BJ (cell line): Measurements from ENCODE around the gene GPR78. TPM values are rescaled to one million over a fixed set of nuclear protein-coding genes. Genes with fewer than 3 reads are reported as not detected.

Source experiments
- CTCF ChIA-PET: fragments of 350-600 bp; formaldehyde crosslinking; extraction: SDS; loops from one replicate; lab custom pipeline; 2021; ENCODE audit warnings: antibody characterized with exemption, inconsistent platforms; lab: Yijun Ruan, JAX
- POLR2A ChIA-PET: fragments of 300-600 bp; sonication (Branson Sonifier 250); formaldehyde crosslinking; extraction: SDS; loops from one replicate; lab custom pipeline; 2021; ENCODE audit warnings: antibody characterized with exemption; lab: Charles Lee
- DNase-seq: peaks from one replicate; pipeline ENCODE4 v3.0.0-alpha.2; 2011; ENCODE audit warnings: low read depth
- H3K27me3 ChIP-seq: 2 replicates; pipeline ENCODE4 v1.6.0; 2011; ENCODE audit warnings: low read length; ENCODE audit not compliant: control insufficient read depth, insufficient read depth
- H3K36me3 ChIP-seq: 2 replicates; pipeline ENCODE4 v1.5.1; 2011; ENCODE audit warnings: low read length; ENCODE audit not compliant: control insufficient read depth, insufficient read depth
- H3K4me3 ChIP-seq: 2 replicates; pipeline ENCODE4 v1.5.1; 2011; ENCODE audit warnings: low read depth, mild to moderate bottlenecking, control low read depth, low read length
- CTCF ChIP-seq: IDR thresholded peaks from 2 replicates; pipeline ENCODE4 v1.5.1; 2011; ENCODE audit warnings: low read depth, mild to moderate bottlenecking, control low read depth, inconsistent platforms, low read length, moderate library complexity; ENCODE audit not compliant: insufficient read depth
- polyA plus RNA-seq: library from polyadenylated mRNA; depleted of rRNA; stranded (reverse); fragments of >200 nt; gene quantifications from 2 replicates; pipeline ENCODE4 v1.2.3, GENCODE V29; 2011

The GPR78 gene
- polyA plus RNA-seq, 1 experiment = 0.82 TPM

GRCh38 chr4:8577046-8577445, 3.1 kb upstream of the GPR78 start:
- ChIA-PET CTCF (interaction anchor here (1.0 kb wide), 1 partner anchor 109 kb away, joined by 3 read pairs; no protein-coding TSS in a partner anchor), POLR2A (no interaction called here)
- Histone ChIP-seq H3K4me3 (no peak overlapping the region), H3K27me3 (peaks cover 16% of the 10 kb centered on the region), H3K36me3 (no peaks in the 10 kb centered on the region)
- TF ChIP-seq CTCF = no peak
- DNase-seq = no peak

GRCh38 chr4:8577972-8578371, 2.2 kb upstream of the GPR78 start:
- DNase-seq = no peak
- H3K27me3 ChIP-seq = peaks cover 21% of the 10 kb centered on the region
- CTCF ChIA-PET = interaction anchor here (1.0 kb wide), 1 partner anchor 109 kb away, joined by 3 read pairs; no protein-coding TSS in a partner anchor
- POLR2A ChIA-PET = no interaction called here
- no peak overlapping the region for H3K4me3 ChIP-seq
- H3K36me3 ChIP-seq = no peaks in the 10 kb centered on the region
- no peak for TF ChIP-seq CTCF

- ChIA-PET POLR2A (no interaction called here), CTCF (no interaction called here)
Measured at GRCh38 chr4:8578717-8579116, 1.5 kb upstream of the GPR78 start.

DNA sequence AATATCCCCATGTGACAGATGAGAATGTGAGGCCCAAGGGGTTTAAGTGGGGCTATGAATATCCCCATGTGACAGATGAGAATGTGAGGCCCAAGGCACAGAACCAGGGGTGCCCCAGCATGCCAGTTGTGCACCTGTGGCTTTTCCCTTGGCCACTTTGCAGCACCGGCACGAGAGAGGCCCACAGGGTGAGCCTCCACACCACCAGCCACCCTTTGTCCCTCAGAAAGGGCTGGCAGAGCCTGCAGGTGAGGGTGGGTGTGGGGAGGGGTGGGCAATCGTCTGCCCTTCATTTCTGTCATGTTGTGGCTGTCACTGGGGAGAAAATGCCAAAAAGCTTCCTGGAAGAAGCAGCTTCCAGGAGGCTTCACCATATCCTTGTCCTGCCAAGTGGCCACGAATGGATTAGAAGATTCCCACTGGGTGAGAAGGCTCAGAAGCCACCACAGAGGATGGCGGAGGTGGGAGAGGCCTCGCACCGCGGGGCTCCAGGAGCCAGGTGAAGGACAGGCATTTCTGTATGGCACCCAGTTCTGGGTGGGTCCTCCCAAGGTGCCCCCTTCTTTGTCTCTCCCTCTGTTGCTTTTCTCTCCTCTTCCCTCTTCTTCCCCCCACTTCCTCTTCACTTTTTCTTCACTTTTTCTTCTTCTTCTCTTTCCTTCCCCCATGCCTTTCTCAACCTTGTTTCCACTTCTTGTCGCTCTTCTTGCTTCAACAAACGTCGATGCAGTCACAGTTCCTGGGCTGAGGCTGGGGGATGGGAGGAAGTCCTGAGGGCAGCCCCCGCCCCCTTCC, 469 bp upstream of the GPR78 start:
- no peak for TF ChIP-seq CTCF
- DNase-seq = no peak
- ChIA-PET POLR2A (no interaction called here), CTCF (no interaction called here)
- no peaks in the 10 kb centered on the region for H3K36me3 ChIP-seq
- peaks cover 28% of the 10 kb centered on the region for H3K27me3 ChIP-seq
- no peak overlapping the region for H3K4me3 ChIP-seq

More at GRCh38 chr4:8578717-8579116, 1.5 kb upstream of the GPR78 start:
- TF ChIP-seq CTCF = no peak
- Histone ChIP-seq H3K27me3 (peaks cover 23% of the 10 kb centered on the region), H3K36me3 (no peaks in the 10 kb centered on the region), H3K4me3 (no peak overlapping the region)
- no peak for DNase-seq

DNA sequence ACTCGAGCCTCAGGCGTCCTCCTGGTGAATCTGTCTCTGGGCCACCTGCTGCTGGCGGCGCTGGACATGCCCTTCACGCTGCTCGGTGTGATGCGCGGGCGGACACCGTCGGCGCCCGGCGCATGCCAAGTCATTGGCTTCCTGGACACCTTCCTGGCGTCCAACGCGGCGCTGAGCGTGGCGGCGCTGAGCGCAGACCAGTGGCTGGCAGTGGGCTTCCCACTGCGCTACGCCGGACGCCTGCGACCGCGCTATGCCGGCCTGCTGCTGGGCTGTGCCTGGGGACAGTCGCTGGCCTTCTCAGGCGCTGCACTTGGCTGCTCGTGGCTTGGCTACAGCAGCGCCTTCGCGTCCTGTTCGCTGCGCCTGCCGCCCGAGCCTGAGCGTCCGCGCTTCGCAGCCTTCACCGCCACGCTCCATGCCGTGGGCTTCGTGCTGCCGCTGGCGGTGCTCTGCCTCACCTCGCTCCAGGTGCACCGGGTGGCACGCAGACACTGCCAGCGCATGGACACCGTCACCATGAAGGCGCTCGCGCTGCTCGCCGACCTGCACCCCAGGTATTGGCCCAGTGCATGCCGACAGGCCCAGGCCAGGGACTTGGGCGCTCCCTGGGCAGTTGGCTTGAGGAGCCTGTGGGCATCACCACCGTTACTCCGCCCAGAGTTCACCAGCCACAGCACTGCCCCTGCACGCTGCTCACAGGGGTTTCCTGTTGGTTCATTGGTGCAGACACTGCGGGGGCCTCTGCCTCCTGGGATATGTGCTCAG, 1.1 kb downstream of the GPR78 start:
- no peak for TF ChIP-seq CTCF
- ChIA-PET CTCF (interaction anchor here (1.0 kb wide), 1 partner anchor 13 kb away, joined by 4 read pairs; no protein-coding TSS in a partner anchor), POLR2A (no interaction called here)
- peaks cover 39% of the 10 kb centered on the region for H3K27me3 ChIP-seq
- no peak for DNase-seq
- H3K4me3 ChIP-seq = no peak overlapping the region
- no peaks in the 10 kb centered on the region for H3K36me3 ChIP-seq
